H1 (cell line): ENCODE data around the gene FGGY. TPM values are rescaled to one million over a fixed set of nuclear protein-coding genes. Genes with fewer than 3 reads are reported as not detected.

ENCODE experiments used
- CTCF ChIA-PET: fragments of 300-600 bp; sonication (Branson Sonifier 250); formaldehyde crosslinking; loops from one replicate; lab custom pipeline; 2021; ENCODE audit not compliant: partially characterized antibody; lab: Charles Lee
- POLR2A ChIA-PET: fragments of 300-600 bp; sonication (Branson Sonifier 250); formaldehyde crosslinking; loops from one replicate; lab custom pipeline; 2021; ENCODE audit warnings: inconsistent platforms; ENCODE audit not compliant: partially characterized antibody; lab: Charles Lee
- DNase-seq, 2 experiments: peaks; one replicate each; pipeline versions ENCODE4 v3.0.0 to v3.0.0-alpha.2; 2010 to 2022; ENCODE audit warnings: low spot score in 2 of 2, low read depth in 1 of 2, mixed read lengths in 1 of 2
- FAIRE-seq: peaks from 2 replicates; lab custom pipeline; 2011; peaks lifted over from hg19 to GRCh38; lab: Jason Lieb, UNC
- H2AFZ ChIP-seq: 2 replicates; pipeline ENCODE4 v1.8.1; 2012; ENCODE audit warnings: low read length, inconsistent platforms
- H2AK5ac ChIP-seq: 2 replicates; pipeline ENCODE4 v1.6.1; 2013; ENCODE audit warnings: low read depth, low read length
- H2BK120ac ChIP-seq: replicated peaks from 2 replicates; pipeline ENCODE3; 2013; ENCODE audit warnings: low read depth, low read length, inconsistent platforms
- H2BK12ac ChIP-seq: 2 replicates; pipeline ENCODE4 v1.6.1; 2013; ENCODE audit warnings: low read depth, low read length
- H2BK15ac ChIP-seq: 2 replicates; pipeline ENCODE4 v1.6.1; 2013; ENCODE audit warnings: low read length
- H2BK20ac ChIP-seq: 2 replicates; pipeline ENCODE4 v1.6.1; 2013; ENCODE audit warnings: low read length
- H2BK5ac ChIP-seq: 2 replicates; pipeline ENCODE4 v1.6.1; 2013; ENCODE audit warnings: low read depth, low read length
- H3K14ac ChIP-seq: 2 replicates; pipeline ENCODE4 v1.6.1; 2013; ENCODE audit warnings: inconsistent platforms; ENCODE audit not compliant: insufficient read length
- H3K18ac ChIP-seq: 2 replicates; pipeline ENCODE4 v1.6.1; 2013; ENCODE audit warnings: low read length; ENCODE audit errors: extremely low read depth
- H3K23ac ChIP-seq: 2 replicates; pipeline ENCODE4 v1.6.1; 2013; ENCODE audit warnings: inconsistent platforms; ENCODE audit not compliant: insufficient read length
- H3K23me2 ChIP-seq: 2 replicates; pipeline ENCODE4 v1.6.1; 2013; ENCODE audit warnings: low read depth, low read length
- H3K27ac ChIP-seq: 2 replicates; pipeline ENCODE4 v1.6.1; 2011; ENCODE audit warnings: low read depth, low read length, inconsistent platforms
- H3K27me3 ChIP-seq, 4 experiments: replicated peaks in 1 of 4; 1 replicate in 1 of 4; 2 replicates in 3 of 4; pipeline versions ENCODE4 v1.6.1 to v1.8.1; 2011 to 2013; ENCODE audit warnings: low read length in 3 of 4, mild to moderate bottlenecking in 3 of 4, inconsistent platforms in 2 of 4, mixed read lengths in 2 of 4, moderate library complexity in 1 of 4; ENCODE audit not compliant: control insufficient read depth in 3 of 4, insufficient read depth in 3 of 4; ENCODE audit errors: extremely low read depth in 1 of 4
- H3K36me3 ChIP-seq, 4 experiments: 2 replicates each; pipeline versions ENCODE4 v1.6.1 to v1.8.1; 2011 to 2013; ENCODE audit warnings: mild to moderate bottlenecking in 4 of 4, low read length in 3 of 4, moderate library complexity in 2 of 4, control low read depth in 1 of 4, inconsistent platforms in 1 of 4; ENCODE audit not compliant: insufficient read depth in 4 of 4, control insufficient read depth in 2 of 4
- H3K4ac ChIP-seq: replicated peaks from 2 replicates; pipeline ENCODE3; 2013; ENCODE audit warnings: low read length, low read depth, mixed read lengths, inconsistent platforms; ENCODE audit not compliant: insufficient read length
- H3K4me1 ChIP-seq, 4 experiments: replicated peaks in 1 of 4; 1 replicate in 1 of 4; 2 replicates in 3 of 4; pipeline versions ENCODE4 v1.6.1 to v1.8.1; 2011 to 2013; ENCODE audit warnings: low read length in 3 of 4, inconsistent platforms in 2 of 4, mixed read lengths in 1 of 4; ENCODE audit not compliant: insufficient read depth in 4 of 4, control insufficient read depth in 3 of 4
- H3K4me2 ChIP-seq, 2 experiments: 2 replicates each; pipeline versions ENCODE4 v1.6.1 to v1.8.1; 2011 to 2013; ENCODE audit warnings: low read depth in 2 of 2, low read length in 2 of 2, control low read depth in 1 of 2, inconsistent platforms in 1 of 2, mild to moderate bottlenecking in 1 of 2; ENCODE audit not compliant: insufficient read depth in 1 of 2
- H3K4me3 ChIP-seq, 4 experiments: fragments of 200-600, 300-600 bp in 1 of 4; sonication (generic), shearing (Covaris generic), sonication (Bioruptor Twin) in 1 of 4; 2 replicates each; pipeline versions ENCODE4 v1.5.1 to v1.8.1; 2011 to 2016; ENCODE audit warnings: low read length in 4 of 4, low read depth in 3 of 4, control low read depth in 2 of 4, inconsistent platforms in 2 of 4, mild to moderate bottlenecking in 2 of 4, mixed read lengths in 1 of 4, moderate library complexity in 1 of 4; ENCODE audit not compliant: insufficient read depth in 2 of 4; ENCODE audit errors: extremely low read depth in 1 of 4
- H3K56ac ChIP-seq: replicated peaks from 2 replicates; pipeline ENCODE3; 2013; ENCODE audit warnings: low read depth, mild to moderate bottlenecking, mixed read lengths, low read length, inconsistent platforms; ENCODE audit not compliant: insufficient read length
- H3K79me1 ChIP-seq: 2 replicates; pipeline ENCODE4 v1.6.1; 2013; ENCODE audit warnings: low read depth, low read length, control low read depth
- H3K79me2 ChIP-seq, 2 experiments: 2 replicates each; pipeline versions ENCODE4 v1.6.1 to v1.8.1; 2012 to 2013; ENCODE audit warnings: low read length in 2 of 2, mild to moderate bottlenecking in 2 of 2, inconsistent platforms in 1 of 2; ENCODE audit not compliant: insufficient read depth in 2 of 2, control insufficient read depth in 1 of 2
- H3K9ac ChIP-seq, 4 experiments: replicated peaks in 1 of 4; 1 replicate in 1 of 4; 2 replicates in 3 of 4; pipeline versions ENCODE4 v1.6.1 to v1.8.1; 2011 to 2013; ENCODE audit warnings: low read depth in 3 of 4, low read length in 3 of 4, control low read depth in 2 of 4, mild to moderate bottlenecking in 2 of 4, moderate library complexity in 2 of 4, inconsistent platforms in 1 of 4; ENCODE audit errors: extremely low read depth in 1 of 4
- H3K9me3 ChIP-seq, 2 experiments: 2 replicates each; pipeline versions ENCODE4 v1.6.1 to v1.8.1; 2012 to 2013; ENCODE audit warnings: mild to moderate bottlenecking in 2 of 2, moderate library complexity in 2 of 2, control low read depth in 1 of 2, inconsistent platforms in 1 of 2, low read depth in 1 of 2, low read length in 1 of 2, mixed read lengths in 1 of 2; ENCODE audit not compliant: insufficient read depth in 2 of 2
- H4K20me1 ChIP-seq, 2 experiments: replicated peaks in 1 of 2; 2 replicates each; pipeline versions ENCODE3 to v1.8.1; 2011 to 2013; ENCODE audit warnings: inconsistent platforms in 2 of 2, low read length in 2 of 2, mild to moderate bottlenecking in 1 of 2; ENCODE audit not compliant: insufficient read depth in 2 of 2, control insufficient read depth in 1 of 2
- H4K5ac ChIP-seq: 2 replicates; pipeline ENCODE4 v1.6.1; 2013; ENCODE audit warnings: low read length, low read depth, mixed read lengths, inconsistent platforms; ENCODE audit not compliant: insufficient read length
- H4K8ac ChIP-seq: 2 replicates; pipeline ENCODE4 v1.8.0; 2013; ENCODE audit warnings: mild to moderate bottlenecking, moderate library complexity, low read length, inconsistent platforms; ENCODE audit not compliant: insufficient read depth; ENCODE audit errors: extremely low read depth
- H4K91ac ChIP-seq: replicated peaks from 2 replicates; pipeline ENCODE3; 2013; ENCODE audit warnings: low read length, mixed read lengths, inconsistent platforms; ENCODE audit not compliant: insufficient read length
- ATF3 ChIP-seq: IDR thresholded peaks from 2 replicates; pipeline ENCODE4 v1.6.1; 2011; ENCODE audit warnings: low read depth, mild to moderate bottlenecking, low read length; ENCODE audit not compliant: insufficient read depth
- BACH1 ChIP-seq: IDR thresholded peaks from 2 replicates; pipeline ENCODE4 v1.6.1; 2012; ENCODE audit warnings: low read length, improper control_type of control experiment
- POU5F1 ChIP-seq: IDR thresholded peaks from 2 replicates; pipeline ENCODE4 v1.6.1; 2011; ENCODE audit warnings: low read depth, mild to moderate bottlenecking, low read length, moderate library complexity
- RNF2 ChIP-seq: fragments of 200-900, 300-1000 bp; sonication (generic); IDR thresholded peaks from 2 replicates; pipeline ENCODE4 v1.7.1; 2016; ENCODE audit warnings: borderline replicate concordance, low read depth, mild to moderate bottlenecking, antibody characterized with exemption, low read length; ENCODE audit not compliant: poor library complexity, severe bottlenecking; ENCODE audit errors: missing control alignments
- SIN3A ChIP-seq, 2 experiments: IDR thresholded peaks in 1 of 2; conservative IDR thresholded peaks in 1 of 2; 2 replicates each; pipeline ENCODE4 v1.6.1; 2011 to 2012; ENCODE audit warnings: low read length in 2 of 2, improper control_type of control experiment in 1 of 2, low read depth in 1 of 2, mild to moderate bottlenecking in 1 of 2
- TBP ChIP-seq: IDR thresholded peaks from 2 replicates; pipeline ENCODE4 v1.6.1; 2011; ENCODE audit warnings: low read depth, low read length, improper control_type of control experiment
- WGBS, 2 experiments: shearing (Covaris generic) in 1 of 2; methylation state at CpG; one replicate each; pipeline versions ENCODE4 v1.1.6 to v1.1.7; 2013 to 2015; ENCODE audit warnings: low lambda C conversion rate in 2 of 2, mixed read lengths in 2 of 2, inconsistent platforms in 1 of 2, low coverage in 1 of 2, missing lambda C conversion rate in 1 of 2; ENCODE audit not compliant: insufficient replicate concordance in 2 of 2, insufficient coverage in 1 of 2, insufficient read length in 1 of 2; ENCODE audit errors: extremely low coverage in 1 of 2, missing lambda C conversion rate in 1 of 2; 5-methylcytosine and 5-hydroxymethylcytosine counted together
- polyA plus RNA-seq, 7 experiments: library from polyadenylated mRNA; depleted of rRNA in 3 of 7; stranded (reverse) in 5 of 7; unstranded in 2 of 7; fragments of >200 nt in 5 of 7; fragments of 200-250 nt in 2 of 7; gene quantifications; 1 replicate in 5 of 7; 2 replicates in 1 of 7; 4 replicates in 1 of 7; pipeline versions ENCODE4 v1.2.1 to v1.2.3, GENCODE V29; 2011 to 2013; ENCODE audit warnings: missing spikeins in 2 of 7, mixed read lengths in 2 of 7
- total RNA-seq: library from RNA; stranded (reverse); fragmentation: NEBNext Ultra II Directional; extraction: Animal tissue kit (Norgen Biotek cat#: 25700); gene quantifications from 2 replicates; pipeline ENCODE4 v1.2.1, GENCODE V29; 2021

FGGY gene
- total and polyA plus RNA-seq, 2 of the 8 experiments (the other 6 are each of a cell fraction or from before 2014, with no cell fraction given): 10.3 to 12.5 TPM

- no peak overlapping the region for H3K56ac ChIP-seq
- no peak overlapping the region for H2BK5ac ChIP-seq
- 84% methylated on average over 1 of the region's 1 CpG; no CpG with 5 or more reads in 1 of the 2 experiments for WGBS, 2 experiments
- no peaks in the 10 kb centered on the region for H3K27me3 ChIP-seq
- no peaks in the 10 kb centered on the region; a peak in 1 of 4 replicates for H3K79me2 ChIP-seq
- no peak overlapping the region for H2AFZ ChIP-seq
- DNase-seq (no peak), FAIRE-seq (no peak)
- no peaks in the 10 kb centered on the region for H3K4me1 ChIP-seq
- H3K23me2 ChIP-seq: no peaks in the 10 kb centered on the region
- no peak overlapping the region for H4K91ac ChIP-seq
- H3K36me3 ChIP-seq: no peaks in the 10 kb centered on the region
- ChIA-PET POLR2A (no interaction called here), CTCF (no interaction called here)
- no peak overlapping the region for H3K4me3 ChIP-seq
- H2BK120ac ChIP-seq: no peak overlapping the region
- H2BK12ac ChIP-seq: no peak overlapping the region
- no peak overlapping the region for H3K14ac ChIP-seq
- H3K4ac ChIP-seq: no peak overlapping the region
- no peak overlapping the region for H4K5ac ChIP-seq
- H2BK20ac ChIP-seq: no peak overlapping the region
- H3K4me2 ChIP-seq: no peak overlapping the region
- no peak overlapping the region for H2AK5ac ChIP-seq
- H2BK15ac ChIP-seq: no peak overlapping the region
- no peak overlapping the region for H3K18ac ChIP-seq
- no peaks in the 10 kb centered on the region for H3K79me1 ChIP-seq
- H4K8ac ChIP-seq: no peak overlapping the region
- no peaks in the 10 kb centered on the region for H3K9me3 ChIP-seq
- TF ChIP-seq TBP: no peak
- no peak for TF ChIP-seq RNF2
- TF ChIP-seq POU5F1: no peak
- TF ChIP-seq ATF3: no peak
- TF ChIP-seq SIN3A (conservative IDR thresholded peaks at IDR 0.05 in 1 of 2, IDR thresholded peaks at IDR 0.05 in 1 of 2; ENCODE audit: low read depth in 1 of 2, low read length in 2 of 2): no peak
- no peak for TF ChIP-seq BACH1
- no peak overlapping the region for H3K27ac ChIP-seq
- no peak overlapping the region for H3K23ac ChIP-seq
- no peak overlapping the region for H3K9ac ChIP-seq
- H4K20me1 ChIP-seq: no peaks in the 10 kb centered on the region
Observed at GRCh38 chr1:59452026-59452425, 155.1 kb downstream of the FGGY start.
